Measurements from ENCODE around the gene ADSS2.

Gene ADSS2

GRCh38 chr1:244445320-244446181 lies 6.2 kb downstream of the ADSS2 start:
- no peak for DNase-seq (ENCODE audit: low read depth in 2 of 2)
- TF ChIP-seq CTCF (IDR thresholded peaks at IDR 0.05; ENCODE audit: low read depth, low read length), result no peak
- H3K4me3 ChIP-seq (replicated peaks in 1 of 2; ENCODE audit: low read depth in 2 of 2, low read length in 2 of 2), result no peak overlapping the region

- peak; percentile 18 to 43 for DNase-seq (ENCODE audit: low read depth in 2 of 2)
- no peak overlapping the region for H3K4me3 ChIP-seq (replicated peaks in 1 of 2; ENCODE audit: low read depth in 2 of 2, low read length in 2 of 2)
- no peak for TF ChIP-seq CTCF (IDR thresholded peaks at IDR 0.05; ENCODE audit: low read depth, low read length)
Measured at GRCh38 chr1:244444854-244445253, 6.9 kb downstream of the ADSS2 start.

- DNase-seq (ENCODE audit: low read depth in 2 of 2), result no peak
- H3K4me3 ChIP-seq (replicated peaks in 1 of 2; ENCODE audit: low read depth in 2 of 2, low read length in 2 of 2), result no peak overlapping the region
- no peak for TF ChIP-seq CTCF (IDR thresholded peaks at IDR 0.05; ENCODE audit: low read depth, low read length)
Measured at GRCh38 chr1:244442850-244443249, 8.9 kb downstream of the ADSS2 start.

GRCh38 chr1:244439391-244440032 lies 12.2 kb downstream of the ADSS2 start:
- TF ChIP-seq CTCF (IDR thresholded peaks at IDR 0.05; ENCODE audit: low read depth, low read length), result no peak
- no peak overlapping the region for H3K4me3 ChIP-seq (replicated peaks in 1 of 2; ENCODE audit: low read depth in 2 of 2, low read length in 2 of 2)
- no peak for DNase-seq (ENCODE audit: low read depth in 2 of 2)

GRCh38 chr1:244437086-244437468 lies 14.6 kb downstream of the ADSS2 start:
- DNase-seq (ENCODE audit: low read depth in 2 of 2), result peak; percentile 26 to 54
- H3K4me3 ChIP-seq (replicated peaks in 1 of 2; ENCODE audit: low read depth in 2 of 2, low read length in 2 of 2), result no peak overlapping the region
- TF ChIP-seq CTCF (IDR thresholded peaks at IDR 0.05; ENCODE audit: low read depth, low read length), result no peak

- TF ChIP-seq CTCF (IDR thresholded peaks at IDR 0.05; ENCODE audit: low read depth, low read length), result no peak
- peak; percentile 60 to 70 for DNase-seq (ENCODE audit: low read depth in 2 of 2)
- no peak overlapping the region for H3K4me3 ChIP-seq (replicated peaks in 1 of 2; ENCODE audit: low read depth in 2 of 2, low read length in 2 of 2)
Measured at GRCh38 chr1:244436336-244437085, 15.2 kb downstream of the ADSS2 start.
